ENCODE data around the gene FDXR.

DNA sequence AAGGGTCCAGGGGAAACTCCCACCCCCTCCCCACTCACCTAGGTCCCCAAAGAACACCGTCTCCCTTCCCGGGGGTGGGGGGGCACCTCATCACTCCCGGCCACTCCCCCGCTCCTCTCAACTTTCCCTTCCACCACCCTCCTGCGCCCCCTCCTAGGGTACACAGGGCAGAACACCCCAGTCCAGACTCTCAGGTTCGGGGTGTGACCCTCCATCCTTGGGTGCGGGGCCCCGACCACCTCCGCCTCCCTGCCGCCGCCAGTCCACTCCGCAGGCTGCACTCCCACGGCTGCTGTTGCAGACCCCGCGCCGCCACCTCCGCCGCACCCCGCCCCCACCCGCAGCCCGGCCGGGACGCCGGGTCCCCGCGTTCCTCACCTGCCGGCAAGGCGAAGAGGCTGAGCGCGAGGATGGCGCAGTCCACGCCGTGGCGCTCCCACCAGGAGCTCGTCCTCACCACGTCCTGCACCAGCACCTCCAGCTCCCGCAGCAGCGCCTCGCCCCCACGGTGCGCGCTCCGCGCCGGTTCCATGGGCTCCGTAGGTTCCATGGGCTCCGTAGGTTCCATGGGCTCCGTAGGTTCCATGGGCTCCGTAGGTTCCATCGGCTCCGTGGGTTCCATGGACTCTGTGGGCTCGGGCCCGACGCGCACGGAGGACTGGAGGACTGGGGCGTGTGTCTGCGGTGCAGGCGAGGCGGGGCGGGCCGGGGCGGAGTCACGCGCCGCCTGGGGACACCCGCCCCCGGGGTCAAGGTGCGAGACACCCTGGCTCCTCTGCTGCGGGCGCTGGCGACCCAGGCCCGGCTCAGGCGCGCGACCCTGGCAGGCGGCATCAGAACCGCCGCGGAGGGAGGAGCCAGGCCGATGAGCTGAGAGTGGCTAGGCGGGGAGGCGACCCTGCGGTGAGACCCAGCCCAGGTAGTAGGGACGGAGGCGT is 20.4 kb upstream of the FDXR start, which contains the start of gene FADS6:
- TF ChIP-seq NFRKB (IDR thresholded peaks at IDR 0.05) (no peak), L3MBTL2 (conservative IDR thresholded peaks at IDR 0.05) (no peak), ELF4 (IDR thresholded peaks at IDR 0.05) (no peak), BHLHE40 (IDR thresholded peaks at IDR 0.05; ENCODE audit: borderline replicate concordance) (no peak), FOXM1 (IDR thresholded peaks at IDR 0.05; ENCODE audit: borderline replicate concordance) (no peak), HDGF (IDR thresholded peaks at IDR 0.05; ENCODE audit: borderline replicate concordance) (no peak), SP1 (IDR thresholded peaks at IDR 0.05) (no peak), FOXA1 (IDR thresholded peaks at IDR 0.05) (no peak), TARDBP (IDR thresholded peaks at IDR 0.05) (no peak)
- TF ChIP-seq, protein P1, sequence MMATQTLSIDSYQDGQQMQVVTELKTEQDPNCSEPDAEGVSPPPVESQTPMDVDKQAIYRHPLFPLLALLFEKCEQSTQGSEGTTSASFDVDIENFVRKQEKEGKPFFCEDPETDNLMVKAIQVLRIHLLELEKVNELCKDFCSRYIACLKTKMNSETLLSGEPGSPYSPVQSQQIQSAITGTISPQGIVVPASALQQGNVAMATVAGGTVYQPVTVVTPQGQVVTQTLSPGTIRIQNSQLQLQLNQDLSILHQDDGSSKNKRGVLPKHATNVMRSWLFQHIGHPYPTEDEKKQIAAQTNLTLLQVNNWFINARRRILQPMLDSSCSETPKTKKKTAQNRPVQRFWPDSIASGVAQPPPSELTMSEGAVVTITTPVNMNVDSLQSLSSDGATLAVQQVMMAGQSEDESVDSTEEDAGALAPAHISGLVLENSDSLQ (IDR thresholded peaks at IDR 0.05) = no peak
